DND-41 (cell line): ENCODE measurements around the gene GRXCR1.

Experiments
- ATAC-seq: fragments of 200-7000 bp; cut with Tn5 transposase; 3 replicates; pipeline ENCODE4 v1.9.1; 2021; ENCODE audit warnings: low read depth; ENCODE audit not compliant: insufficient read depth
- DNase-seq: peaks from one replicate; pipeline ENCODE4 v3.0.0-alpha.2; 2020
- H2AFZ ChIP-seq: 2 replicates; pipeline ENCODE4 v1.6.0; 2012; ENCODE audit warnings: low read depth, low read length
- H3K27ac ChIP-seq: 2 replicates; pipeline ENCODE4 v1.5.1; 2012; ENCODE audit warnings: low read length, inconsistent platforms
- H3K27me3 ChIP-seq: fragments of 200-600 bp; sonication (generic); 2 replicates; pipeline ENCODE4 v1.6.0; 2012; ENCODE audit warnings: low read length, mild to moderate bottlenecking, inconsistent platforms; ENCODE audit not compliant: insufficient read depth, poor library complexity
- H3K36me3 ChIP-seq: 2 replicates; pipeline ENCODE4 v1.5.1; 2012; ENCODE audit warnings: low read length, inconsistent platforms; ENCODE audit not compliant: insufficient read depth
- H3K4me1 ChIP-seq: 2 replicates; pipeline ENCODE4 v1.5.1; 2012; ENCODE audit warnings: mild to moderate bottlenecking, low read length; ENCODE audit not compliant: insufficient read depth
- H3K4me2 ChIP-seq: 2 replicates; pipeline ENCODE4 v1.6.0; 2012; ENCODE audit warnings: mild to moderate bottlenecking, moderate library complexity, low read length, inconsistent platforms; ENCODE audit not compliant: insufficient read depth
- H3K4me3 ChIP-seq, 2 experiments: fragments of 200-600 bp in 1 of 2; shearing (Covaris generic) in 1 of 2; 2 replicates each; pipeline ENCODE4 v1.5.1; 2012 to 2016; ENCODE audit warnings: inconsistent platforms in 2 of 2, low read length in 2 of 2, mild to moderate bottlenecking in 2 of 2, low read depth in 1 of 2, moderate library complexity in 1 of 2
- H3K79me2 ChIP-seq: 2 replicates; pipeline ENCODE4 v1.6.0; 2012; ENCODE audit warnings: low read length, inconsistent platforms; ENCODE audit not compliant: insufficient read depth
- H3K9ac ChIP-seq: 2 replicates; pipeline ENCODE4 v1.6.0; 2012; ENCODE audit warnings: low read depth, mild to moderate bottlenecking, inconsistent platforms, low read length, moderate library complexity
- H3K9me3 ChIP-seq: 2 replicates; pipeline ENCODE4 v1.5.1; 2012; ENCODE audit warnings: low read length, moderate library complexity, mild to moderate bottlenecking, inconsistent platforms; ENCODE audit not compliant: insufficient read depth, severe bottlenecking
- H4K20me1 ChIP-seq: 2 replicates; pipeline ENCODE4 v1.6.0; 2012; ENCODE audit warnings: low read length; ENCODE audit not compliant: insufficient read depth
- EZH2 ChIP-seq: IDR thresholded peaks from 3 replicates; pipeline ENCODE4 v1.6.1; 2012; ENCODE audit warnings: borderline replicate concordance, low read depth, mild to moderate bottlenecking, moderate library complexity, low read length, inconsistent platforms; ENCODE audit not compliant: severe bottlenecking
- TF ChIP-seq, protein P1 (sequence below): IDR thresholded peaks from 2 replicates; pipeline ENCODE4 v1.5.1; 2012; ENCODE audit warnings: borderline replicate concordance, low read length, moderate library complexity, mild to moderate bottlenecking; ENCODE audit not compliant: poor library complexity, severe bottlenecking; ENCODE audit errors: extremely low read depth

GRXCR1 gene

GRCh38 chr4:43047058-43047457, 154.5 kb downstream of the GRXCR1 start:
- Histone ChIP-seq H3K4me3 (no peak overlapping the region), H2AFZ (no peak overlapping the region), H3K27ac (no peak overlapping the region), H3K9me3 (no peaks in the 10 kb centered on the region), H3K4me1 (no peaks in the 10 kb centered on the region), H4K20me1 (no peaks in the 10 kb centered on the region), H3K27me3 (no peaks in the 10 kb centered on the region), H3K9ac (no peak overlapping the region), H3K79me2 (no peaks in the 10 kb centered on the region), H3K36me3 (no peaks in the 10 kb centered on the region), H3K4me2 (no peak overlapping the region)
- DNase-seq, result no peak
- ATAC-seq, result no peak
- TF ChIP-seq, protein P1, sequence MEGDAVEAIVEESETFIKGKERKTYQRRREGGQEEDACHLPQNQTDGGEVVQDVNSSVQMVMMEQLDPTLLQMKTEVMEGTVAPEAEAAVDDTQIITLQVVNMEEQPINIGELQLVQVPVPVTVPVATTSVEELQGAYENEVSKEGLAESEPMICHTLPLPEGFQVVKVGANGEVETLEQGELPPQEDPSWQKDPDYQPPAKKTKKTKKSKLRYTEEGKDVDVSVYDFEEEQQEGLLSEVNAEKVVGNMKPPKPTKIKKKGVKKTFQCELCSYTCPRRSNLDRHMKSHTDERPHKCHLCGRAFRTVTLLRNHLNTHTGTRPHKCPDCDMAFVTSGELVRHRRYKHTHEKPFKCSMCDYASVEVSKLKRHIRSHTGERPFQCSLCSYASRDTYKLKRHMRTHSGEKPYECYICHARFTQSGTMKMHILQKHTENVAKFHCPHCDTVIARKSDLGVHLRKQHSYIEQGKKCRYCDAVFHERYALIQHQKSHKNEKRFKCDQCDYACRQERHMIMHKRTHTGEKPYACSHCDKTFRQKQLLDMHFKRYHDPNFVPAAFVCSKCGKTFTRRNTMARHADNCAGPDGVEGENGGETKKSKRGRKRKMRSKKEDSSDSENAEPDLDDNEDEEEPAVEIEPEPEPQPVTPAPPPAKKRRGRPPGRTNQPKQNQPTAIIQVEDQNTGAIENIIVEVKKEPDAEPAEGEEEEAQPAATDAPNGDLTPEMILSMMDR, result no peak
- TF ChIP-seq EZH2, result no peak

GRCh38 chr4:43048570-43048969, 156.1 kb downstream of the GRXCR1 start:
- TF ChIP-seq, protein P1, result no peak
- TF ChIP-seq EZH2, result no peak
- Histone ChIP-seq H3K4me3 (no peak overlapping the region), H3K4me1 (no peaks in the 10 kb centered on the region), H3K27ac (no peak overlapping the region), H3K4me2 (no peak overlapping the region), H3K27me3 (no peaks in the 10 kb centered on the region), H2AFZ (no peak overlapping the region), H3K9ac (no peak overlapping the region), H3K79me2 (no peaks in the 10 kb centered on the region), H3K36me3 (no peaks in the 10 kb centered on the region), H4K20me1 (no peaks in the 10 kb centered on the region), H3K9me3 (no peaks in the 10 kb centered on the region)
- ATAC-seq (no peak), DNase-seq (no peak)

DNA sequence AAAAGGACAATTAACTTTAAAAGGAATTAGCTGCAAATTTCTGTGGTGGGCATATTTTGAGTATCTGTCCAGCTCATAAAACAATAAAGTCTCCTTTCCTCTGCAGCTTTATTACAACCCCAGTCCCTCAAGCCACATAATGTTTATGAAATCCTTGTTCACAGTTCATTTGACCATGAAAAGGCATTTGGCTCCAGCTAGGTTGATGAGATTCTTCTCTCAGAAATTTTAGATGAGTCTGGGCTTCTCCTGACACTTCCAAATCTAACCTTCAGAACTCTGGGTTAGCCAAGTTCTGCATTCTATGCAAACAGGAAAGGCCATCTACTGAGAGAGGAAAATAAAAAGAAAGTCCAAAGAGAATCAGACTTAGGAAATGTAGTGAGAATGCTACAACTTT, 156.8 kb downstream of the GRXCR1 start:
- Histone ChIP-seq H3K4me3 (no peak overlapping the region), H3K9ac (no peak overlapping the region), H3K36me3 (no peaks in the 10 kb centered on the region), H3K27ac (no peak overlapping the region), H3K27me3 (no peaks in the 10 kb centered on the region), H3K4me2 (no peak overlapping the region), H4K20me1 (no peaks in the 10 kb centered on the region), H3K4me1 (no peaks in the 10 kb centered on the region), H2AFZ (no peak overlapping the region), H3K79me2 (no peaks in the 10 kb centered on the region), H3K9me3 (no peaks in the 10 kb centered on the region)
- ATAC-seq (no peak), DNase-seq (no peak)
- no peak for TF ChIP-seq EZH2

- DNase-seq (no peak), ATAC-seq (no peak)
- no peak overlapping the region for H3K4me3 ChIP-seq
Measured at GRCh38 chr4:43066415-43066814, 173.9 kb downstream of the GRXCR1 start.

More at GRCh38 chr4:43066415-43066814, 173.9 kb downstream of the GRXCR1 start:
- no peaks in the 10 kb centered on the region for H3K27me3 ChIP-seq
- no peaks in the 10 kb centered on the region for H3K79me2 ChIP-seq
- no peak overlapping the region for H3K27ac ChIP-seq
- H2AFZ ChIP-seq, result no peak overlapping the region
- H3K9me3 ChIP-seq, result no peaks in the 10 kb centered on the region
- no peak overlapping the region for H3K4me2 ChIP-seq
- H3K4me1 ChIP-seq, result no peaks in the 10 kb centered on the region
- no peaks in the 10 kb centered on the region for H3K36me3 ChIP-seq
- H4K20me1 ChIP-seq, result no peaks in the 10 kb centered on the region
- no peak overlapping the region for H3K9ac ChIP-seq
- TF ChIP-seq, protein P1, result no peak
- no peak for TF ChIP-seq EZH2
